ENCODE results near the gene LYRM7.
"Not testable (repeated sequence)": the region's sequence is repeated elsewhere in the genome, so short reads cannot be mapped to it uniquely, and the experiment has no call there.

Gene LYRM7

GRCh38 chr5:131250751-131251475 lies 80.2 kb downstream of the LYRM7 start:
- no peak for DNase-seq (ENCODE audit: low read depth, low spot score)
- no peak for TF ChIP-seq CTCF (IDR thresholded peaks at IDR 0.05; ENCODE audit: low read depth, low read length)
- in situ Hi-C loops (cut with HindIII; ENCODE audit: low sequenced_read_pairs): no loop called here
- no peak overlapping the region for H3K4me3 ChIP-seq (ENCODE audit: low read depth, low read length)

GRCh38 chr5:131252824-131253171 lies 82.1 kb downstream of the LYRM7 start:
- TF ChIP-seq CTCF (IDR thresholded peaks at IDR 0.05; ENCODE audit: low read depth, low read length): no peak
- H3K4me3 ChIP-seq (ENCODE audit: low read depth, low read length): no peak overlapping the region
- in situ Hi-C loops (cut with HindIII; ENCODE audit: low sequenced_read_pairs): no loop called here
- no peak for DNase-seq (ENCODE audit: low read depth, low spot score)

- DNase-seq (ENCODE audit: low read depth, low spot score); H3K4me3 ChIP-seq (ENCODE audit: low read depth, low read length); in situ Hi-C loops (cut with HindIII; ENCODE audit: low sequenced_read_pairs): not testable (repeated sequence)
Measured at GRCh38 chr5:131254025-131254424, 83.3 kb downstream of the LYRM7 start.

- DNase-seq (ENCODE audit: low read depth, low spot score): no peak
- no peak for TF ChIP-seq CTCF (IDR thresholded peaks at IDR 0.05; ENCODE audit: low read depth, low read length)
- no peak overlapping the region for H3K4me3 ChIP-seq (ENCODE audit: low read depth, low read length)
- in situ Hi-C loops (cut with HindIII; ENCODE audit: low sequenced_read_pairs): no loop called here
Measured at GRCh38 chr5:131254741-131255140, 84.0 kb downstream of the LYRM7 start.
